K562 (cell line): ENCODE measurements around the gene SRPK1.

ENCODE experiments used
- AFF4 ChIP-seq: sonication (generic); formaldehyde crosslinking; IDR thresholded peaks from 2 replicates; pipeline ENCODE4 v1.8.0; 2023; ENCODE audit warnings: mild to moderate bottlenecking, missing genetic modification reagents
- ASH1L ChIP-seq: fragments of 450-650 bp; IDR thresholded peaks from 2 replicates; pipeline ENCODE4 v1.6.1; 2018; ENCODE audit warnings: borderline replicate concordance, mild to moderate bottlenecking, low read depth; ENCODE audit not compliant: partially characterized antibody
- EP300 ChIP-seq: IDR thresholded peaks from 2 replicates; pipeline ENCODE4 v1.6.1; 2012; ENCODE audit warnings: low read length, improper control_type of control experiment
- MXD1 ChIP-seq: fragments of 250-450 bp; sonication (Bioruptor Pico); IDR thresholded peaks from 2 replicates; pipeline ENCODE4 v1.8.0; 2021; ENCODE audit warnings: borderline replicate concordance, mild to moderate bottlenecking, moderate library complexity; ENCODE audit not compliant: poor library complexity, severe bottlenecking
- SETDB1 ChIP-seq: IDR thresholded peaks from one replicate; pipeline ENCODE4 v1.6.1; 2012; ENCODE audit warnings: low read length, control low read depth, inconsistent platforms
- SRSF3 ChIP-seq: fragments of 200-400 bp; formaldehyde crosslinking; IDR thresholded peaks from 2 replicates; pipeline ENCODE4 v1.6.1; 2016; ENCODE audit warnings: mild to moderate bottlenecking, low read length, moderate library complexity; ENCODE audit not compliant: insufficient read depth
- TAF1 ChIP-seq: IDR thresholded peaks from 2 replicates; pipeline ENCODE4 v1.6.1; 2011; ENCODE audit warnings: mild to moderate bottlenecking, low read length, moderate library complexity; ENCODE audit not compliant: insufficient read depth, control insufficient read depth, severe bottlenecking; ENCODE audit errors: extremely low read depth
- ZFP36 ChIP-seq: fragments of 150-350 bp; IDR thresholded peaks from 2 replicates; pipeline ENCODE4 v1.6.1; 2018; ENCODE audit warnings: low read length, low read depth; ENCODE audit not compliant: partially characterized antibody
- ZNF785 ChIP-seq: fragments of 250-450 bp; sonication (Bioruptor Pico); IDR thresholded peaks from 2 replicates; pipeline ENCODE4 v1.4.0; 2020; ENCODE audit warnings: mild to moderate bottlenecking

GRCh38 chr6:35824552-35825192, 96.2 kb downstream of the SRPK1 start:
- TF ChIP-seq ZNF785 (CRISPR knock-in tag) (no peak), MXD1 (CRISPR knock-in tag) (no peak), SETDB1 (no peak), TAF1 (no peak), EP300 (no peak), AFF4 (CRISPR knock-in tag) (no peak), ASH1L (no peak), ZFP36 (no peak), SRSF3 (no peak)
